GM21786 (cell line): ENCODE measurements around the gene SSTR4.

Experiments
- ATAC-seq: cut with Tn5 transposase; IDR thresholded peaks from one replicate; pipeline ENCODE4 v1.9.1; 2021; ENCODE audit not compliant: unreplicated experiment

The SSTR4 gene

GRCh38 chr20:23039885-23040508 lies 4.9 kb downstream of the SSTR4 start:
- ATAC-seq: no peak

GRCh38 chr20:23042270-23042669 lies 7.2 kb downstream of the SSTR4 start:
- no peak for ATAC-seq

DNA sequence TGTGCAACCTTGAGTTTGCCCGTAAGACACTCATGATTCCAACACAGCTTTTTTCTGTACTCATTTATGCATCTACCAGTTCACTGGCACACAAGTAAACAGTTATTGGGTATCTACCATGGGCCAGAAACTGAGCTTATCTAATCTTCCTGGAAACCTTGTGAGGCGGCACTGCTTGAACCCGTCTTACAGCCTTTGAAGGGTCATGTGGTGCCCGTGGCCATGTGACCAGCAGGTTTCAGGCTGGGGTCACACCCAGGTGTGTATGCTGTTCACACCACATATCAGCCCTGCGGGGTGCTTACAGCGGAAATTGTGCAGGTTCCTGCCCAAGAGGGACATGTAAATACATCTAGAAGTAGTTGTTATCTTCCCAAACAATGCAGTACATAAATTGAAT lies 8.3 kb downstream of the SSTR4 start:
- no peak for ATAC-seq

DNA sequence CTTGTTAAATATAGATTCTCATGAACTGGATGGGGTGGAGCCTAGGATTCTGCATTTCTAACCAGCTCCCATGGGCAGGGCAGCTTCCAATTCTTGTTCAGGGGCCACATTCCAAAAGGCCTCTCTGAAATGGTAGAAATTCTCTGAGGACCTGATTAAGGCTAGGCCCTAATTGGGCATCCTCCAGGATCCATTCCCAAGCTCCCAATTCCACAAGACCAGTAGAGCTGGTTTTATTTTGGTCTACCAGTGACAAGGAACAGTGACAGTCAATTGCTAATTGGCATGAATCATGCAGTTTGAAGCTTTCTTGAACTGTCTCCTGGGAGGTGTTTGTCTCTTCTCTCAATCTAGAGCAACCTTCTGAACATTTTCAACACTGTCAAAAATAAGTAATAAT lies 11.3 kb downstream of the SSTR4 start:
- no peak for ATAC-seq

DNA sequence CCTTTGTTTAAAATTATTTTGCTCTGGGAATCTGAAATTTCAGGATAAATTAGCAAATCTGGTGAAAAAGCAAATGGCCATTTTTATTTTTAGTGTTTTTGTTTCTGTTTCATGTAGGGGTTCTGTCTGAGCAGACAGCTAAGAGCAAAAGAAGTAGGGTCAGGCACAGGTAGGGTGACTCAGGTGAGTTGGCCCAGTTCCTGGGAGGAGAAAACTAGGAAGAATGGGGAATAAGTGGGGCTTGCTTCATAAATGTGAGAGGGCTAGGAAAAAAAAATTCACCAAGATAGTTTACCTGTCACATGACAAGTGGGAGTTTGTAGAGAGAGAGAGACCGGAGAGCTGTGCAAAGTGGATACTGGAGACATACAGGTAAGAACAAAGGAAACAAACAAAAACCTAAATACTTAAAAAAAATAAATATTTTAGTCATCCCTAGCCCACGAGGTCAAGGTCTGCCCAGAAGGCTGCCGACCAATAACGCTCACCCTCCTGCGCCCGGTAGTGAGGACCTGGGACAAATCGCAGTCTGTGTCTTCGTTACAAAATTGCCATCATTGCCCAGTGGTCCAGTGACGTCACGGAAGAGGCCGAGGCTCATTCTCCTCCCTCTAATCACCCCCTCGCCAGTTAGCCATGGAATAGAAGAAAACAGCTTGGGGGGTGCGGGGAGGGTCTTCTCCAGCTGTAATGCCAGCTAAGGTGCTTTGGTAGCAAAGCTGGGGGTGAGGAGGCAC lies 12.1 kb downstream of the SSTR4 start:
- ATAC-seq: no peak

DNA sequence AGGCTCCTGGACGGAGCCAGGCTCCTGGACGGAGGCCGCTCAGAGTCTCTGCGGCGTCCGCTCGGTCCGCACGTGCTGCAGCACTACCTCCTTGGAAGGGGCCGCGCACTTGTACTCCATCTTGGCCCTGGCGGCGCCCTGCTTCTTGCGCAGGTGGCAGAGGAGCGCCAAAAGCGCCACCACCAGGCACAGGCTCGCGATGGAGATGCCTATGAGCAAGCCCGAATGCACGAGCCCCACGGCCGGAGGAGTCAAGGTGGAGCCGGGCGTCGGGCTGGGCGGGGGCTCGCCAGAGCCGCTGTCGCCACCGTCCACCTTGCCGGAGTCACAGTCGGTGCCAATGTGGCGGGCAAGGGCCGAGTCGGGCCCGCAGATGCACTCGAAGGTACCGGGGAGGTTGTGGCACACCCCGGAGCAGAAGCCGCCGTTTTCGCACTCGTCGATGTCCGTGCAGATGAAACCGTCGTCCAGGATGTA lies 12.7 kb downstream of the SSTR4 start:
- no peak for ATAC-seq

GRCh38 chr20:23048283-23049200 lies 13.4 kb downstream of the SSTR4 start:
- ATAC-seq: no peak

- ATAC-seq: no peak
Measured at GRCh38 chr20:23049201-23050075, 14.3 kb downstream of the SSTR4 start, which contains the start of gene THBD. Gene THBD, minus strand, starts transcription at chr20:23049672. Its CDS starts 168 bp downstream, at chr20:23049504.

- ATAC-seq: no peak
Measured at GRCh38 chr20:23050076-23050838, 15.1 kb downstream of the SSTR4 start.

GRCh38 chr20:23050847-23051627 lies 15.9 kb downstream of the SSTR4 start:
- no peak for ATAC-seq

DNA sequence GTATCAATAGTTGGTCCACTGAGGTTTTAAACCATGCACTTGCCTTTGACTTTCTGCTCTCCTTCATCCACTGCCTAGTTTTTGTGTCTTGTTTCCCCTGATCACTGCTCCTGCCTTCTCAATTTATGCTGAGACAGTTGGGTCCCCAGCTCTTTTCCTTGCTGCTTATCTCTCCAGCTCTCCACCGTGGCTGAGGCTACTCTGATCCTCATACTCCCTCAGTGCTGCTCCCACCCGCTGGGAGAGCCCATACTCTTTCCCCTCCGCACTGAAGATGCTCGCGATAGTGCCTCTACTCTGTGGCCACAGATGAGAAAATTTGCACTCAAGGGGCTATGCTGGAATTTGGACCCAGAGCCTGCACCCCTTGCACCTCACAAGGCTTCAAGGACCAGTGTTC lies 17.8 kb downstream of the SSTR4 start:
- ATAC-seq: no peak

- ATAC-seq: no peak
Measured at GRCh38 chr20:23058240-23058639, 23.1 kb downstream of the SSTR4 start.

DNA sequence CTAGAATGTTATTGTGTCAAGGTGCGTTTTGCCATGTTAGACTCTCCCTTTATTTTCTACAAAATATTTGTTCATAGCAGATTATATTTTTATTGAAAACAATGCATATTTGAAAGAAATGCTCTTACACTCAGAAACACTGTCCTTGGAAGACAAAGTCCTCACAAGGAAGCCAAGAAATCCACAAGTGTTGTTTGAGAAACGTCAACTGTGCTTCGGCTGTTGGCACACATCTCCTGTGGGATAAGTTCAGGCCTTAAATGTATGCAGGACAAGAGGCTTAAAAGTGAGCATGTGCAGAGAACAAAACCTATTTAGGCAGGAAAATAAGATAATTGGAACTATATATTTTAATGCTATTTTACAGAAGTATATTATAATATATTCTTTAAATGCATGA lies 23.9 kb downstream of the SSTR4 start:
- no peak for ATAC-seq

GRCh38 chr20:23059846-23060245 lies 24.7 kb downstream of the SSTR4 start:
- no peak for ATAC-seq

DNA sequence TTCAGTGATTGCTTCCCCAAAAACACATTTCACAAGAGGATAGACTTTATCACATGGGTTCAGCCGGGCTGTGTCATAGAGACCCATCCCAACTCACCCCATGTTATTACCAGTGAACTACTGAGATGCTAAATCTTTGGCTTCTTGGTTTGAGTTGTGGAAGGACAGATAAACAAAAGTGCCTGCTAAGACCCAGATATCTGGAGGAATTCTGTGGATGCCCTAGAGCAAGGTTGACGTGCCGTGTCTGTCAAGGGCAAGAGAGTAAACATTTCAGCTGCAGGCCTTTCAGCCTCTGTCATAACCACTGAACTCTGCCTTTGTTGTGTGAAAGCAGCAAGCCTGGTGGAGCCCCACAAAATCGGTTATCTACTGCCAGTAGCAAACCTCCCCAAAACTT lies 25.5 kb downstream of the SSTR4 start:
- no peak for ATAC-seq

- no peak for ATAC-seq
Measured at GRCh38 chr20:23061262-23061661, 26.1 kb downstream of the SSTR4 start.

DNA sequence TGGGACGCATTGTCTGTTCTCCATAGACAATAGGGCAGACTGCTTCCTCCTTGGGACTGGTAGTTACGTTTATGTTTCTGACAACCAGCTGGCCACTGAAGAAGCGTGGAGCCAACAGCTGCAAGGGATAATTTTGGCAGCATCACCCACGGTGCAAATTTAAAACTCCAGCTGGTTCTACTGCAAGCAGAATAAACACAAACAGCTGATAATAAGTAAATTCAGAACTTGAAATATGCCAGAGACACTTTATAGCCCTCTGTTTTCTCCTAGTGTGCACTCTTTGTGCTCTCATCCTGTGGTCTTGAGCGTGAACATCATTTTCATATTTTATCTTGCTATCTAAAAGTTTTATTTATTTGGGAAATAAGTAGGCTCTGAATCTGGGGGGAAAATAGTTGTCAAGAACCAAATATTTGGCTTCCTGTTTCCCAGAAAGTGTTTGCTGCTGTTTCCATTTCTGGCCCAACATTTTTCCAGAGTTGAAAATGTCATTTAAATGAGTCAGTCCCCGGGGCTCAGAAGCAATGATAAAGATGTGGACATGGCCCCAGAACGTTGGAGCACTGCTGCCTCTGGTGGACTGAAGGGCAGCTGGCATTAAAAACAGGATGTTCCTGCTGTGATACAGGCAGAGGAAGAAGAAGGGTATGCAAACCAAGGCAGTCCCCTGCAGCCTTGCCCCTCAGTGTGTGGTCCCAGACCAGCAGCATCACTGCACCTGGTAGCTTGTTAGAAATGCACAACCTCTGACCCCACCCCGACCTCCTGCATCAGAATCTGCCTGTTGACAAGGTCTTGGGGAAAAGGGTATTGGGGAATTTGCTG lies 26.8 kb downstream of the SSTR4 start:
- no peak for ATAC-seq

DNA sequence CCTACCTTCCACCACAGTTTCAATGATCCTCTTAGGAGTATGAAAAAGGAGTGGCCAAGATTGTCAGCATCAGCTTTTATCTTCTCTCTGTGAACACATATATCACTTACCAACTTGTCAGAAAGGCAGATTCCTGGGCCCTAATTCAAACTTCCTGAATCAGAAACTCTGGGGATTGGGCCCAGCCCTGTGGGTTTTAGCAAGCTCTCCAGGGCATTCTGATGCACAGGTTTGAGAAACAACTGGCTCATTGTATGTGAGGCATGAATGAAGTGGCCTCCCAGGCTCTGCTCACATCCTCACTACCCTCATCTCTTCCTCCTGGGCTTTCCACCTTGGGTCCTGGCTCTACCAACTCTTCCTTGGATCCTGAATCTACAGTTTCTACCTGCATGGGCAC lies 27.5 kb downstream of the SSTR4 start:
- no peak for ATAC-seq
